HG02798 (cell line): Measurements from ENCODE around the gene DPAGT1.
"Not testable (repeated sequence)": the region's sequence is repeated elsewhere in the genome, so short reads cannot be mapped to it uniquely, and the experiment has no call there.

Experiments used
- ATAC-seq: cut with Tn5 transposase; IDR thresholded peaks from one replicate; pipeline ENCODE4 v1.9.1; 2021; ENCODE audit warnings: mild to moderate bottlenecking; ENCODE audit not compliant: unreplicated experiment, poor library complexity

The DPAGT1 gene

GRCh38 chr11:119101759-119102423 lies at the start of gene DPAGT1:
DPAGT1 (minus strand) TSS chr11:119101853; CDS start chr11:119101655, 198 bp downstream.
- ATAC-seq: peak; percentile 82

- no peak for ATAC-seq
Observed at GRCh38 chr11:119149786-119150275, 48.2 kb upstream of the DPAGT1 start.

DNA sequence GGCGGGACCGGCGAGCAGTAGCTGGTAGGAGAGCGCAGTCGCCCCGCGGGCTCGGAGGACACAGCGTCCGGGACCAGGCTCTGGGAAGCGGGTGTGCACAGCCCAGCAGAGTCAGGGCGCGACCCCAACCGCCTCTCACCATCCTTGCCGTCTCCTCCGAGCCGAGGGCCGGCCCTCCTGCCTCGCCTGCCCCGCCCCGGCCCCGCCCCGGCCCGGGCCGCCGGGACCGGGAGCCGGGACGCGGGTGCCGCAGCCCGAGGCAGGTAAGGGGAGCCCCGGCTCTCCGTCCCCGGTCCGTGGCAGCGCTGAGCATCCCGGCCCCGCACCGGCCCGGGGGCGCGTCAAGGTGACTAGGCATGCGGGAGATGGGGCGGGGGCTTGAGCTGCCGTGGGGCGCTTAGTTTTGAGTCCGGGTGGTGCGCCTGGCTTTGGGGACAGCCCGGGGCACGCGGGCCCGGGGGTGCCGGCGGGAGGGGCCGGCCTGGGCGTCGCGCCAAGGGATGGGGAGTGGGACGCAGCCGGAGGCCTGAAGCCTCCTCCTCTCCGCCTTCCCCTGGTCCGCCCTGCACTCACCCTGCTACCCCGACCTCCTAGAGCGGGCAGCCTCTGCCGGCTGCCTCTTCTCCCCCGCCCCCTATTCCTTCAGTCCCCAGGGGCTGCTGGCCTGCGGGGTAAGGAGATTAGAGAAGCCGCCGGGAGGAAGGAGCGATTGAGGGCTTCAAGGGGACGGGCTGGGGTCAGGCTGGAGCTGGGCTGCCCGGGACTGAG lies 47.5 kb upstream of the DPAGT1 start, which contains the start of gene ABCG4:
Gene ABCG4 (plus strand): TSS at position 35 of the 768 bp plus-strand sequence. CDS start 914 bp downstream, outside the sequence.
- ATAC-seq: peak; percentile 34

DNA sequence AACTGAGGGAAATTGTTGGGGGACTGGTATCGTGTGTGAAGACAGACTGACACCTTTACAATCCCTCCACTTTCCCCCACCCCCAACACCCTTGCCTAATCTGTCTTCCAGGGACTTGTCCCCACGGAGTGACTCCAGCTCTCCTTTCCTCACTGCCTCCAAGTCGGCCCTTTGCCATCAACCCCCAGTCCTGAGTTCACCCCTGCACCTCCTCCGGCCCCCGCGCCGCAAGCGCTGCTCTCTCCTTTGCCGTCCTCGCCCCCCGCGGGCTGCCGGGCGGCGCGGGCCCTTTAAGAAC lies 47.0 kb upstream of the DPAGT1 start:
- no peak for ATAC-seq

- ATAC-seq: no peak
Observed at GRCh38 chr11:119147604-119148333, 46.1 kb upstream of the DPAGT1 start.

GRCh38 chr11:119145551-119145950 lies 43.9 kb upstream of the DPAGT1 start:
- no peak for ATAC-seq

DNA sequence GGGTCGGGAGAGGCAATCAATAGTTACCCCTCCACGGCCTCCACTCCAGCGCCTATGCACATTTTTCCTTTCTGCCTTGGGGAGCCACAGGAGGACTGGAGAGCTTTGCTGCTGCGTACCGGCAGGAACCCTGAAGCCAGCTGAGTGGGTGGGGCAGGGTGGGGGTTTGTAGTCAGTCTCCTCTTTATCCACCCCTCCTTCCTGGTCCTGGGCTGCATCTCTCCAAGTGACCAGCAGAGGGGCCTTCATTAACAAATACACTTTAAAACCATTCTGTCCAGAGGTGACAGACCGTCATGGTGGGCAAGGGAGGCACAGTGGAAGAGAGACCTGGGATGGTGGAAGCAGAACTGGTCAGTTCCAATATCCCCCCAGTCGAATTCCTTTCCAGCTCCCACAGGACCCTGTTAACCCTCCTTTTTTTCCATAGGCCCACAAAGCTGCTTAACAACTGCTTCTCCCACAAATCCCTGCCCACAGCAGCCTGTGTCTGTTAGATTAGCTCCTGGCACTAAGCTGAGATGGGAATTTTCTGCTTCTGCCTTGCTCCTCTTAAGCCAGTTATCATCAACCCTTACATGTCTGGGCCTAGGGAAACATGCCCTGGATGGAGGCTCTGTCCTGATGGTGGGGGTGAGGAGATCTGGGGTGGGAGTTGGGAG lies 43.3 kb upstream of the DPAGT1 start:
- no peak for ATAC-seq

- not testable (repeated sequence) for ATAC-seq
Observed at GRCh38 chr11:119139276-119139675, 37.6 kb upstream of the DPAGT1 start.

DNA sequence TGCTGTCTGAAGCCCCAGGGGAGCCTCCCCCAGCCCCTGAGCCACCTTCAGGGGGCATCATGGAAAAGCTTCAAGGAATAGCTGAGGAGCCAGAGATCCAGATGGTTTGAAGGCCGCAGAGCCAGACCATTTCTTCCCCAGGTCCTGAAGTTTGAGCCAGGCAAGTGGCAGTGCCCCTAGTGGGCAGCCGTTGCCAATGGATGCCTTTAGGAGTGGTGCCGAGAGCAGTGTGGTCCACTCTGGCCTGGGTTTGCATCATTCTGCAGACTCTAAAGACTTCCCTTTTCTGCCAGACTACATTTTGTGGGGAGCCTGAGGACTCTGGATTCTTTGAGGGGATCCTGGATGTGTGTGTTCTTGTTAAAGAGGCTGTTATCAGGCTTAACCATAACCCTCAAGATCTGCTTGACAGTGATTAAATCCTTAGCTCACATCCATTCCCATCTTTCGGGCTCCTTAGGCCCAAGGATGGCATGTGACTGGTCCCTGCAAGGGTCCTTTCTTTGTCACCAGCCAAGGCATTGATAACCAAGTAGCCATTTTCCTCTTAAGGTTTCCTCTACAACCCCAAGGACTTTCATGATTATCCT lies 32.8 kb upstream of the DPAGT1 start:
- no peak for ATAC-seq

DNA sequence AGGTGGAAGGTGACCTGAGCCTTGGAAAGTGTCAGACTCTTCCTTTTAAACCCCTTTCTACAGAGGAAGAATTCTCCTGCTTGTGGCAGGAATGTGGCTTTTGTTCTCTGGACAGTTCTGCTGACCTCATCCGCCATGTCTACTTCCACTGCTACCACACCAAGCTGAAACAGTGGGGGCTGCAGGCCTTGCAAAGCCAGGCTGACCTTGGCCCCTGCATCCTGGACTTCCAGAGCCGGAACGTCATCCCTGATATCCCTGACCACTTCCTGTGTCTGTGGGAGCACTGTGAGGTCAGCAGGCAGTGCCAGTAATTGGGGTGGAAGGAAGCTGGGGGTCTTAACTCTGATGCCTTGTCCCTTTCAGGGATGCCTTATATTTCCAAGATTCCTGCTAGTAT lies 29.0 kb upstream of the DPAGT1 start:
- ATAC-seq: no peak

GRCh38 chr11:119126675-119127268 lies 25.1 kb upstream of the DPAGT1 start:
- no peak for ATAC-seq

DNA sequence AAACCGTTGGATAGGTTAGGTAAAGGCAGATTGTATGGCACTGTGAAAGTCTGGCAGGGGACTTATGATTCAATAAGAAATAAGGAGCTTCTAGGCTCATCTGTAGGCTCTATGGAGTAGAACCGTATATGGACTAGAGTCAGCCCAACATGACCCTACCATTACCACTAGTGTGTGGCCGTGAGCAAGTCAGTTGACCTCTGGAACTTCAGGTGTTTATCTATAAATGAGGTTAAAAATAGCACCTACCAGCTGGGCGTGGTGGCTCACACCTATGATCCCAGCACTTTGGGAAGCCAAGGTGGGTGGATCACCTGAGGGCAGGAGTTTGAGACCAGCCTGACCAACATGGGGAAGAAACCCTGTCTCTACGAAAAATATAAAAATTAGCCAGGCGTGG lies 24.2 kb upstream of the DPAGT1 start:
- ATAC-seq: no peak

GRCh38 chr11:119121811-119122124 lies 20.1 kb upstream of the DPAGT1 start:
- ATAC-seq: no peak

GRCh38 chr11:119121008-119121810 lies 19.6 kb upstream of the DPAGT1 start, which contains the start of gene HINFP:
HINFP (plus strand) TSS chr11:119121580; CDS start chr11:119126945, 5,365 bp downstream.
- peak; percentile 98 for ATAC-seq

DNA sequence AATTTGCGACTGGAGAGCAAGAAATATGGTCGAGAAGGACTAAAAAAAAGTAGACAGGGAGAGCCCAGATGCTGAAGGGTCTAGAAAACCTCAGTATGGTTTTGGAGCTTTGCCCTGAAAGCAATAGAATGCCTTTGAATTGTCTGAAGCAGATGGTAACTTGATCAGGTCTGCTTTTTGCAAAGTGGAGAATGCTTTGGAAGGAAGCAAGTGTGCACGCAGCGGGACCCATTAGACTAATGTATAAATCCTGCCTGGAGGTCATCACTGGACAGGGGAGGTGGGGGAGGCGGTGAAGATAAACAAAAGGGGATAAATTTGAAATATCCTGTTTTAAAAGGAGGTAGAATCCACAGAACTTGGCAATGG lies 19.0 kb upstream of the DPAGT1 start:
- ATAC-seq: no peak

- no peak for ATAC-seq
Observed at GRCh38 chr11:119118946-119119345, 17.3 kb upstream of the DPAGT1 start.

GRCh38 chr11:119118227-119118626 lies 16.6 kb upstream of the DPAGT1 start:
- ATAC-seq: no peak

DNA sequence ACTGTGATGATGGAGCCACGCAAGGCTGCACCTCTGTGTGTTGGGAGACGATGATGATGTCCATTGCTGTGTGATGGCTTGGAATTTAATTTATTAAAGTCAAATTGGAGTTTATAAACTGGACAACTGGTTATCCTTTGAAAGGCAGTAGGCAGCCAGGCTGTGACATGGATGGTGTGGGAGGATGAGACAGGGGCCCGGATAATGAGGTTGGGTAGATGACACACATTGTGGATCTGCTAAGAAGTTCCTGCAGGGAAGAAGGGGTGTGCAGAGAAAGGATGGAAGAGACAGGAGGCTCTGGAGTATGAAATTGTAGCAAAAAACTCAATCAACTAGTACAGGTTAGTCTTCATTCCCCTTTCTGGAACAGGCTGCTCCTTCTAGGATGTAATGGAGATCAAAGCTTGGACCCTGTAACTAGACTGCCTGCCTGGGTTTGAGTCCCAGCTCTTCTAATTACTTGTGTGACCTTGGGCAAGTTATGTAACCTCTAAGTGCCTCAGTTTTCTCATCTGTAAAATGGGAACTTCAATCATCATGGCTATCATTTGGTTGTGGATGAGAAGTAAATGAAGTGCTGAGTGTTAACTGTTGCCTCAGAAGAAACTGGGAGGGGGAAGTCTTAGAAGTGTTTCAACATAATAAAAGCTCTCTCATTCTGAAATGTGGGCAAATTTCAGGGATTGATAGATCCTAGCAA lies 15.5 kb upstream of the DPAGT1 start:
- no peak for ATAC-seq
